Stimulated activated CD4-positive, alpha-beta T cell treated with anti-CD3 and anti-CD28 coated beads, TNF-alpha, amount 100 ng/mL, for 24 hours (primary cell): ENCODE data around the gene RASA3.

ENCODE experiments used
- DNase-seq, 3 experiments: peaks; one replicate each; pipeline ENCODE4 v3.0.0-alpha.2; 2020; ENCODE audit warnings: low read depth in 3 of 3

Gene RASA3

DNA sequence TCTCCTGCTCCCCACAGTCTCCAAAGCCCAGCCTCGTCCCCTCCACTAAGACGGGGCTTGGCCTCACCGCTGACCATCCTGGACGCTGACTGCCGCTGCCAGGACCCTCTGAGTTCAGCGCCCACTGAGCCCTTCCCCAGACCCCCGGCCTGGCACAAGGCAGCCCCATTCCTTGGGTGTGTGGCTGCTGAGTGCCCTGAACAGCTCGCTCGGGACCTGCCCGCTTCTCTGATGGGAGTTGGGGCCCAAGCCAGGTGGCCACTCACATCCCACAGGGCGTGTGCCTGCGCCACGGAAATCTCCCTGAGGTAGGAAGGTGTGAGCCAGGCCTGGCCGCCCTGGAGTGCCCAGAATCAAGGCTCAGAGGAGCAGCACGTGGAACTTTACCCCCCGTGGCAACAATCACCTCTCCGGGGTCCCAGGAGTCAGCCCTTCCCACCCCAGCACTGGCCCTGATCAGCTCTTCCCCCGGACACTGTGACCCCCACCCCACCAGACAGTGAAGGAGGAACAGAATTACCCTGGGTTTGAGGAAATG lies 179.4 kb downstream of the RASA3 start:
- no peak for DNase-seq

DNA sequence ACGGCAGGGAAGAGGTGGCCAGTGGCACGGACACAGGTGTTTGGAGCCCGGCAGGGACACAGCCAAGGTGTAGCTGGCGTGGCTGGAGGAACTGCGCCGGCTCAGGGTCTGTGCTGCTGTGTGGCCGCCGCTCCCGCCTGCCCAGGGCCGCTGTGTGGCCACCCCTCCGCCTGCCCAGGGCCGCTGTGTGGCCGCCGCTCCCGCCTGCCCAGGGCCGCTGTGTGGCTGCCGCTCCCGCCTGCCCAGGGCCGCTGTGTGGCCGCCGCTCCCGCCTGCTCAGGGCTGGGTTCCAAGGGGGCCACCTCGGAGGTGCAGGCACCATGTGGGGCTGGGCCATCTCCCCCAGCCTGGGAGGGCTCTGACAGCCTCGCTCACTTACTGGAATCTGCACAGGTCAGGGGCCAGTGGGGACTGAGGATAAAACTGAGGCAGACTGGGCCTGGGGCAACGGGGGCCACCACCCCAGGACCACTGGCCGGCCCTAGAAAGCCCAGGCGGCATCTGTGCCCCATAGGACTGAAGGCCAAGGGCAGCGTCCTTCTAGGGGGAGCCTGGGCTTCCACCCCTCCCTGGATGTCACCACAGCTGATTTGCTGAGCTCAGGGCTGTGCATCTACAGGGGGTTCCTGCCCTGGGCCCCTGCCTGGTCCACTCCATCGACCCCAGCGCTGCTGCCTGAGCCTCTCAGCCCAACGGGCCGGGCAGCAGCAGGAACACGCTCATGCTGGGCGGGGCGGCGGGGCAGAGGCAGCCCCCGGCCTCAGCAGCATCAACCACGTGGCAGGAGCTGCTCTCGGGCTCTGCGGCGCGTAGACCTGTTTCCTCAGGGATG lies 180.1 kb downstream of the RASA3 start:
- DNase-seq = no peak

DNA sequence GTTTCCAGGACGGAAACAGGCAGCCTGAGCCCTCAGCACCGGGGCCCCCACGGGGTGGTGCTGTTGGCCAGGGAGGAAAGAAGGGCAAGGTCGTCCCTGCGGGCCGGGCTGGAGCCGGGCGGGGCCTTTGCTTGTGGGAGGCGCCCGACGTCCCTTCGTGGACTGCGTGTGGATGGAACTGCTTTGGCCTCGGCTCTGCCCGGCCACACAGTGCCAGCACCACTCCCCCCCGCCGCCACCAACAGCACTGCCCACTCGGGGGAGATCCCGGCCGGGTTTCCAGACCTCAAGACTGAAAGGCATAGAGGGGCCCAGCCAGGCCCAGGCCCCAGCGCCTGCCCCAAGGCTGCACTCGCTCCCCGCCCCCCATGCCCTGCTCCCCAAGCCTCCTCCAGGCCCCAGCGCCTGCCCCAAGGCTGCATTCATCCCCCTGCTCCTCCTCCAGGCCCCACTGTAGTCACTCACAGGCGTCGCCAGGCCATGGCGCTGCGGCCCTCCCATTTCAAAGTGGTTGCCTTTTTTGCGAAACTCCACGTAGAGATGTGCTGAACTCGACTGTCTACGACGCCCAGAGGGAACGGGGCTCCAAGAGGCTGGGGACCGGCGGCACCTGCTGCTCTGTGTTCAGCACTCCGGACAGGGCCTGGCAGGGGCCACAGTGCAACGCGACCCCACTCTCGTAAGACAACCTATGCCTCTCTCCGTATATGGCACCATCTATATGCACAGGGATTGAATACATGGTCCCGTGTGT lies 181.0 kb downstream of the RASA3 start:
- DNase-seq = peak; percentile 18 to 60 (median 42)

DNA sequence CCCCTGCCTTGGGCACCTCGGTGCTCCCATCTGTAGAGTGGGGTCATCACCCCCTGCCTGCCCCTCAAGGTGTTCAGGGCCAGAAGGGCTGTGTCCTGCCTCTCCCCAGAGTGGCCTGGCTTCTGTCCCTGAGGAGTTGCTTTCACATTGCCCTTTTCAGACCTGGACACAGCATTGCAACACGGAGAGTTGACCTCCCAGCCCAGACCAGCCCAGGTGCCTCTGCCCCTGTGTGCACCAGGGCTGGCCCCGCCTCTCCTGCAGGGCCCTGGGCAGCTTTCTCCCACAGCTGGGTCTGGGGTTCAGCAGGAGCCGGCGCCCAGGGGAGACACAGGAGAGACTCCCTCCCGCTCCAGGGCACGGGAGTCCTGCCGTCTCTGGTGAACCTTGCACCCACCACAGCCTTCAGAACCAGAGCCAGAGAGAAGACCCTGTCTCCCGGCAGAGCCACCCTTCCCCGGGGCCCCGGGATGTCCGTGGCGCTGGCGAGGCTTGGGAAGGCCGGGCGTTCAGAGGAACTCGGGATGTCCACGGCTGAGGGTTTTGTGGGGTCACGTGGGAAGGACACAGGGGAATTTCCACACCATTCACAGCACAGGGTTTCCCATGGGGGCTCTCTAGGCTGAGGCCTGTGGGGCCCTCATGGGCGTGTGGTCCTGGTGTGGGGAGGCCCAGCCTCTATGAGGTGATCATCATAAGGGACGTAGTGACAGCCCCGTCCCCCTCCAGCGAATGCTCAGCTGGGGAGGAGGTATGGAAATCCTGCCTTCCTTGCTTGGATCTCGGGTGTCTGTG lies 181.8 kb downstream of the RASA3 start:
- DNase-seq = no peak

DNA sequence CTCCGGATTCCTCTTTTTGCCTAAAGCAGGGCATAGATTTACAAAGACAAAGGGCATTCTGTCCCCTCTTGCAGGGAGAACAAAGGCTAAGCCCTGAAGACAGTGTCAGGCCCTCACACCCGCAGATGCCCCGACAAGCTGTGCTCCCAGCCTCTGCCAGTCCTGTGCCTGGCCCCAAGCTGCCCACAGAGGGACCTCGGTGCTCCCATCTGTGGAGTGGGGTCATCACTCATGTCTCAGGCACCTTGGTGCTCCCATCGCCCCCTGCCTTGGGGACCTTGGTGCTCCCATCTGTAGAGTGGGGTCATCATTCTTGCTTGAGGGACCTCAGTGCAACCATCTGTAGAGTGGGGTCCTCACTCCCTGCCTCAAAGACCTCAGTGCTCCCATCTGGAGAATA lies 182.9 kb downstream of the RASA3 start:
- no peak for DNase-seq

GRCh38 chr13:113948034-113948742 lies 184.2 kb downstream of the RASA3 start:
- DNase-seq = no peak

GRCh38 chr13:113947311-113948033 lies 185.0 kb downstream of the RASA3 start:
- DNase-seq = no peak

GRCh38 chr13:113946409-113947181 lies 185.8 kb downstream of the RASA3 start:
- no peak for DNase-seq

DNA sequence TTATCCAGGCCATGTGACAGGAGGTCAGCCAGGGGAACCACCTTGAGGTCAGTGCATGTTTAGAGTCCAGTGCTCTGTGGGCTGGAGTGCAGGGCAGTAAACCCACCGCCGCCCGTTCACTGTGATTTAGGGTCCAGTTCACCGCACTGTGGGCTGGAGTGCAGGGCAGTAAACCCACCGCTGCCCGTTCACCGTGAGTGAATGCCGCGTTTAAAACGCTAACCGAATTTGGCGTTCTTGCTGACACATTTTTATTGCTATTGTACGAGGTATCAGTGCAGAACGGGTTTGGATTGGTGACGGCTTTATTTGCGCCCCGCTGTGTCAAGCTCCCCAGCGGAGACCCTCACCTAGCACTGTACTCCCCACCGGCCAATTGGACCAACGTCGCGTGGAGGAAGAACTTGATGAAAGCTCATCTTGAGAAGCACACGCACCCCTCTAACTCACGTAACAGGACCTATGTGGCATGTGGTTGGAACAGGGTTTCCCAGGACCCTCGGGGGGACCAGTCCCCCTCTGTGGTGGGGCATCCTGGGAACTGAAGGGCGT lies 186.5 kb downstream of the RASA3 start:
- no peak for DNase-seq

DNA sequence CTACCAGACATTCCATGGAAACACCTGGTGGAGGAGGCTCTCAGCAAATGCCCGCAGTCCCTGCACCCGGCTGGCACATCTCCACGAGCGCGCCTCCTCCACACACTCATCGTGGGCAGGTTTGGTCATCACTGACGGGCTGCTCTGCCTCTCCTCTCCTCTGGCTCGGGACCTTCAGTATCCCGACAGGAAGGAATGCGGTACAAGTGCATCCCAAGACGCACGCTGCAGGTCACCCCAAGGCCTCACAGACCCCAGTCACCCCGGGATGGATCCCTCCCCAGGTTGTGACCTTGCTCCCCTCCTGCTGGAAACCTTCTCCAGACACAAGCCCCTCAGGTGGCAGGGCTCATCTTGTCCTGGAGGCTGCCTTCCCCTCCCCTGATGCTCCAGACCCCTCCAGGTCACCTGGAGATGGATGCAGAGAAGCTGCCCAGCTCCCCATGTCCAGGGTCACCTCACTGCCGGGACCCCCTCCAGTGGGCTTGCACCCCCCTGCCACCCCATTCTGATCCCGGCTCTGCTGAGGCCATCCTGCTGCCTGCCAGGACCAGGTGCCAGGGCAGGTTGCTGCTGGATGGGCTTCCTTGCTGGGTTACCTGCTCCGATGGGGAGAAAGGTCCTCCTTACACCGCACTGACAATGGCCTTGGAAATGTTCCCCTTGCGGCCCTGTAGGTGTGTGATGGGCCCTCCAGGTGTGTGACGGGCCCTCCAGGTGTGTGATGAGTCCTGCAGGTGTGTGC lies 188.4 kb downstream of the RASA3 start:
- no peak for DNase-seq

- no peak for DNase-seq
Observed at GRCh38 chr13:113942591-113943103, 189.8 kb downstream of the RASA3 start.

GRCh38 chr13:113941571-113942191 lies 190.7 kb downstream of the RASA3 start:
- DNase-seq = no peak

DNA sequence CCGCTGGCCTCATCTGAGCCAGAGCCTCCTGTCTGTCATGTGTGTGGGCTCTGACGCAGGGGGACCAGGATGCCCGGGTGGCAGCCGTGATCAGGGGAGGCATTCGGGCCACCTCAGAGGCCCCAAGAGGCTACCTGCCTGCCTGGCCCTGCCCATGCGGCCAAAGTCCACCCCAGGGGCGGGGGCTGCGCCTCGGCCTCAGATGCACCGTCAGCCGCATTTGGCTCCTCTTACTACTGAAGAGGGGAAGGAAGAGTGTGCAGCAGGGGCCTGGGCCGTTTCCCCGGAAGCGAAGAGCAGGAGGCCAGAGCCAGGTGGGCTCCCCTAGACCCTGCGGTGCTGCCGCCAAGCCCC lies 192.5 kb downstream of the RASA3 start:
- no peak for DNase-seq

DNA sequence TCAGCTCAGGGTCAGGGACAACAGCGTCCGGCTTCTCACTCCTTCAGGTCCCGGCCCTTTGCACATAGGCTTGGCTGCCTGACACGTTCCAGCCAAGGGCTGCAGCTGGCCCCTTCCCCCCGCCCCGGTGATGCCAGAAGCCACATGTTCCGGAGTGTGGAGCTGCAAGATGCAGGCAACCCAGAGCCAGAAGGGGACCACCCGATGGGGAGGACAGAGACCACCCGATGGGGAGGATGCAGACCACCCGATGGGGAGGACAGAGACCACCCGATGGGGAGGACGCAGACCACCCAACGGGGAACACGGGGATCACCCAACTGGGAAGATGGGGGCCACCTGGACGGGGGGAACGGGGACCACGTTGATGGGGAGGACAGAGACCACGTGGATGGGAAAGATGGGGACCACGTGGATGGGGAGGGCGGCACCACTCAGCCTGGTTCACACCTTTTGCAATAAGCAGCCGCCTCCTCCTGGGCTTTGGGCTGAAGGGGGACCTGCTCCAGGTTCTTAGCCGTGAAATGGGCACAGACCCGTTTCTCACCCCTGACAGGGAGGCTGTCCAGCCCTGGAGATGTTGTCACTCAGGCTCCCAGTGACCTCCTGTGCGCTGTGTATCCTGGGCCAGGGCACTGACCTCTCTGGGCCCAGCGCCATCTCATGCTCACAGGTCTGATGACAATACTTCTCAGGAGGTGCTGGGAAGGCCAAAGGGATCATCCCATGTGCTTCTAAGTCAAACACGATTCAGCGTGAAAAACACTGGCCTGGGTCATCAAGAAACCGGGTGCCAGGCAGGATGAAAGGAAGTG lies 193.1 kb downstream of the RASA3 start:
- DNase-seq = no peak

DNA sequence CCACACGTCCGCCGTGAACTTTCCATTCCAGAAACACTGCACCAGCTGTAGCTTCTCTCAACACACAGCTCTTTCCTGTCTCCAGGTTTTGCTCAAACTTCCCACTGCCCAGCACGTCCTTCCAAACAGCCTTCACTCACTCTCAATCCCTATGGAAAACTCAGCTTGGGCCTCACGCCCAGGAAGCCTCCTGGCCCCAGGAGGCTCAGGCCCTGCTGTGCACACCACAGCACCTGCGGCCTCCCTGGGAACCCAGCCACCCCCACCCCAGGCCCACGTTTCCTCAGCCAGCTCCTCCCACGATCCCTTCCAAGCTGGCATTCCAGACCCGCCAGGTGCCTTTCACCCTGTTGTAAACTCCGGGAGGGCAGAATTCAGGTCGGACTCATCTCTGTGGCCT lies 193.7 kb downstream of the RASA3 start:
- DNase-seq = no peak

DNA sequence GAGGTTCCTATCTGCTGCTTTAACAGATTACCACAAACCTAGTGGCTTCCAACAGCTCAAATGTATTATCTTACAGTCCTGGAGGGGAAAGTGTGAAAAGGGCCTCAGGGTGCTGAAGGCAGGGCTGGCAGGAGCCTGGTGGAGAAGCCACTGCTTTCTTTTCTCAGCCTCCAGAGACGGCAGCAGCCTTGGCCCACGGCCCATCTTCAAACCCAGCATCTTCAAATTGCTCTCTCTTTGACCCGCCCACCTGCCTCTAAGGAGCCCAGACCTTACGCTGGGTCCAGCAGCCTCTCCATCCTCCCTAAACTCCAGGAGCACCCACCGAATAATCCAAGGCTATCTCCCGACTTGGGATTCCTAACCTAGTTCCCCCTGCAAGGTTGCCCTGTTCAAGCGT lies 194.2 kb downstream of the RASA3 start:
- DNase-seq = no peak

DNA sequence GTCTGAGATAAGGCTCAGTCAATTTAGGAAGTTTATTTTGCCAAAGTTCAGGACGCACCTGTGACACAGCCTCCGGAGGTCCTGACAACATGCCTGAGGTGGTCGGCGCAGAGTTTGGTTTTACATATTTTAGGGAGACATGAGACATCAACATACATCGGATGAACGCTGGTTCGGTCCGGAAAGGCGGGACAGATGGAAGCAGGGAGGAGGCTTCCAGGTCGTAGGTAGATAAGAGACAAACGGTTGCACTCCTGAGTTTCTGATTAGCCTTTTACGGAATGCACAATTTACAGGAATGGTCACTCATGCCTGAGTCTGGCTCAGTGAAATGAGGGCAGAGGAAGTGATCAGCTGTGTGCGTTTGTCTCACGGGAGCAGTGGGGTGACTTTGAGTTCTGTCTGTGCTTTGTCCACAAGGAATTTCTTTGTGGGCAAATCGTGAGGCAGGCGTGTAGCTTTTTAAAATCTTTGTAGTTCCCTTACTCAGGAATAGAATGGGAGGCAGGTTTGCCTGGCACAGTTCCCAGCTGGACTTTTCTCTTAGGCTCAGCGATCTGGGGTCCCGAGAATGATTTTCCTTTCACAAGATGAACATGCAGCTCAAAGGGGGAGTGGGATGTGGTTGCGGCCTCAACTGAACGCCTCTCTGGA lies 194.8 kb downstream of the RASA3 start:
- DNase-seq = no peak
